ENCODE data around the gene MEIS1.
A peak's percentile ranks its signal among the peaks of the same experiment; 100 is the strongest.

Gene MEIS1

GRCh38 chr2:66435963-66436362 is 1.0 kb downstream of the MEIS1 start:
- no peaks in the 10 kb centered on the region for H3K27me3 ChIP-seq (ENCODE audit: insufficient read depth, low read length)
- H3K4ac ChIP-seq (ENCODE audit: low read depth, low read length) = no peak overlapping the region
- peak overlapping the region; percentile 93 for H3K4me2 ChIP-seq (ENCODE audit: low read length)
- H3K18ac ChIP-seq (ENCODE audit: low read length) = no peak overlapping the region
- peaks cover 51% of the 10 kb centered on the region for H3K79me1 ChIP-seq (ENCODE audit: low read length)
- DNase-seq = no peak
- peaks cover 29% of the 10 kb centered on the region for H3K79me2 ChIP-seq (ENCODE audit: control insufficient read depth, insufficient read depth, low read length, poor library complexity)
- H4K8ac ChIP-seq (ENCODE audit: low read depth, low read length) = no peak overlapping the region
- no peak overlapping the region for H2BK12ac ChIP-seq (ENCODE audit: low read length)
- H2AK5ac ChIP-seq (ENCODE audit: low read length) = no peak overlapping the region
- no peak overlapping the region for H2BK5ac ChIP-seq (ENCODE audit: low read depth, low read length, poor library complexity)
- H3K27ac ChIP-seq (ENCODE audit: low read depth, low read length) = peak overlapping the region; percentile 99
- no peak overlapping the region for H3K4me3 ChIP-seq (ENCODE audit: low read depth, low read length)
- H2AFZ ChIP-seq (ENCODE audit: insufficient read depth, low read length, poor library complexity) = no peak overlapping the region
- H2BK120ac ChIP-seq (ENCODE audit: insufficient read depth, low read length, poor library complexity) = no peak overlapping the region
- H3K23ac ChIP-seq (ENCODE audit: low read length) = no peak overlapping the region
- H3K9ac ChIP-seq (ENCODE audit: low read length) = no peak overlapping the region
- H3K9me3 ChIP-seq (ENCODE audit: insufficient read depth, low read depth, low read length) = no peaks in the 10 kb centered on the region
- peaks cover 6 to 13% of the 10 kb centered on the region in 2 experiments for H3K36me3 ChIP-seq (ENCODE audit: control insufficient read depth in 1 of 2, insufficient read depth in 2 of 2, low read length in 2 of 2)
- H4K91ac ChIP-seq (ENCODE audit: low read depth, low read length) = no peak overlapping the region
- WGBS (ENCODE audit: extremely low coverage, insufficient coverage, insufficient read length) = no CpG with 5 or more reads among the region's 2 CpGs
- H4K12ac ChIP-seq (ENCODE audit: low read depth, low read length) = no peak overlapping the region
- H3K4me1 ChIP-seq (ENCODE audit: control insufficient read depth in 1 of 2, insufficient read depth in 2 of 2, low read length in 2 of 2) = peaks cover 6 to 14% of the 10 kb centered on the region in 2 experiments
- no peak overlapping the region for H3K14ac ChIP-seq (ENCODE audit: low read length)

- Histone ChIP-seq H3K9me3 (ENCODE audit: insufficient read depth, low read depth, low read length) (no peaks in the 10 kb centered on the region), H2AK5ac (ENCODE audit: low read length) (no peak overlapping the region), H3K79me2 (ENCODE audit: control insufficient read depth, insufficient read depth, low read length, poor library complexity) (peaks cover 29% of the 10 kb centered on the region), H3K14ac (ENCODE audit: low read length) (no peak overlapping the region), H3K4me1 (ENCODE audit: control insufficient read depth in 1 of 2, insufficient read depth in 2 of 2, low read length in 2 of 2) (peaks cover 6 to 14% of the 10 kb centered on the region in 2 experiments), H2BK12ac (ENCODE audit: low read length) (no peak overlapping the region), H3K4ac (ENCODE audit: low read depth, low read length) (peak overlapping the region; percentile 56), H2BK5ac (ENCODE audit: low read depth, low read length, poor library complexity) (no peak overlapping the region), H3K27me3 (ENCODE audit: insufficient read depth, low read length) (no peaks in the 10 kb centered on the region), H3K23ac (ENCODE audit: low read length) (no peak overlapping the region), H3K27ac (ENCODE audit: low read depth, low read length) (no peak overlapping the region), H3K4me2 (ENCODE audit: low read length) (peak overlapping the region; percentile 69), H3K18ac (ENCODE audit: low read length) (no peak overlapping the region), H2AFZ (ENCODE audit: insufficient read depth, low read length, poor library complexity) (no peak overlapping the region), H4K8ac (ENCODE audit: low read depth, low read length) (no peak overlapping the region), H2BK120ac (ENCODE audit: insufficient read depth, low read length, poor library complexity) (no peak overlapping the region), H3K36me3 (ENCODE audit: control insufficient read depth in 1 of 2, insufficient read depth in 2 of 2, low read length in 2 of 2) (peaks cover 6 to 13% of the 10 kb centered on the region in 2 experiments), H3K9ac (ENCODE audit: low read length) (peak overlapping the region; percentile 51), H3K79me1 (ENCODE audit: low read length) (peaks cover 51% of the 10 kb centered on the region), H4K12ac (ENCODE audit: low read depth, low read length) (no peak overlapping the region), H3K4me3 (ENCODE audit: low read depth, low read length) (no peak overlapping the region), H4K91ac (ENCODE audit: low read depth, low read length) (no peak overlapping the region)
- DNase-seq = no peak
- no CpG with 5 or more reads among the region's 2 CpGs for WGBS (ENCODE audit: extremely low coverage, insufficient coverage, insufficient read length)
Measured at GRCh38 chr2:66436581-66437001, 1.7 kb downstream of the MEIS1 start.

GRCh38 chr2:66437109-66437690 is 2.3 kb downstream of the MEIS1 start:
- Histone ChIP-seq H3K4ac (ENCODE audit: low read depth, low read length) (peak overlapping the region; percentile 51), H3K9me3 (ENCODE audit: insufficient read depth, low read depth, low read length) (no peaks in the 10 kb centered on the region), H3K27me3 (ENCODE audit: insufficient read depth, low read length) (no peaks in the 10 kb centered on the region), H3K9ac (ENCODE audit: low read length) (peak overlapping the region; percentile 68), H4K12ac (ENCODE audit: low read depth, low read length) (no peak overlapping the region), H2BK12ac (ENCODE audit: low read length) (no peak overlapping the region), H2AFZ (ENCODE audit: insufficient read depth, low read length, poor library complexity) (no peak overlapping the region), H3K4me2 (ENCODE audit: low read length) (peak overlapping the region; percentile 80), H3K79me2 (ENCODE audit: control insufficient read depth, insufficient read depth, low read length, poor library complexity) (peaks cover 29% of the 10 kb centered on the region), H3K4me1 (ENCODE audit: control insufficient read depth in 1 of 2, insufficient read depth in 2 of 2, low read length in 2 of 2) (peaks cover 6 to 11% of the 10 kb centered on the region in 2 experiments), H2BK120ac (ENCODE audit: insufficient read depth, low read length, poor library complexity) (peak overlapping the region; percentile 12), H3K27ac (ENCODE audit: low read depth, low read length) (no peak overlapping the region), H2BK5ac (ENCODE audit: low read depth, low read length, poor library complexity) (peak overlapping the region; percentile 34), H3K23ac (ENCODE audit: low read length) (no peak overlapping the region), H3K79me1 (ENCODE audit: low read length) (peaks cover 47% of the 10 kb centered on the region), H3K14ac (ENCODE audit: low read length) (no peak overlapping the region), H2AK5ac (ENCODE audit: low read length) (no peak overlapping the region), H3K18ac (ENCODE audit: low read length) (no peak overlapping the region), H4K91ac (ENCODE audit: low read depth, low read length) (peak overlapping the region; percentile 11), H4K8ac (ENCODE audit: low read depth, low read length) (no peak overlapping the region), H3K4me3 (ENCODE audit: low read depth, low read length) (peak overlapping the region; percentile 73), H3K36me3 (ENCODE audit: control insufficient read depth in 1 of 2, insufficient read depth in 2 of 2, low read length in 2 of 2) (peaks cover 6 to 13% of the 10 kb centered on the region in 2 experiments)
- DNase-seq = no peak
- WGBS (ENCODE audit: extremely low coverage, insufficient coverage, insufficient read length) = no CpG with 5 or more reads among the region's 14 CpGs

GRCh38 chr2:66437691-66438497 is 3.0 kb downstream of the MEIS1 start:
- no peak overlapping the region for H3K27ac ChIP-seq (ENCODE audit: low read depth, low read length)
- H3K4me3 ChIP-seq (ENCODE audit: low read depth, low read length) = peak overlapping the region; percentile 73
- H3K18ac ChIP-seq (ENCODE audit: low read length) = peak overlapping the region; percentile 44
- H2BK120ac ChIP-seq (ENCODE audit: insufficient read depth, low read length, poor library complexity) = peak overlapping the region; percentile 12
- peaks cover 44% of the 10 kb centered on the region for H3K79me1 ChIP-seq (ENCODE audit: low read length)
- H3K36me3 ChIP-seq (ENCODE audit: control insufficient read depth in 1 of 2, insufficient read depth in 2 of 2, low read length in 2 of 2) = peaks cover 6 to 13% of the 10 kb centered on the region in 2 experiments
- peaks cover 29% of the 10 kb centered on the region for H3K79me2 ChIP-seq (ENCODE audit: control insufficient read depth, insufficient read depth, low read length, poor library complexity)
- peak overlapping the region; percentile 80 for H3K4me2 ChIP-seq (ENCODE audit: low read length)
- no peak for DNase-seq
- H3K4ac ChIP-seq (ENCODE audit: low read depth, low read length) = peak overlapping the region; percentile 51
- H4K8ac ChIP-seq (ENCODE audit: low read depth, low read length) = peak overlapping the region; percentile 10
- H3K9me3 ChIP-seq (ENCODE audit: insufficient read depth, low read depth, low read length) = no peaks in the 10 kb centered on the region
- H3K9ac ChIP-seq (ENCODE audit: low read length) = peak overlapping the region; percentile 68
- peak overlapping the region; percentile 11 for H4K91ac ChIP-seq (ENCODE audit: low read depth, low read length)
- peak overlapping the region; percentile 27 for H3K14ac ChIP-seq (ENCODE audit: low read length)
- no peak overlapping the region for H2AK5ac ChIP-seq (ENCODE audit: low read length)
- H3K4me1 ChIP-seq (ENCODE audit: control insufficient read depth in 1 of 2, insufficient read depth in 2 of 2, low read length in 2 of 2) = peaks cover 5 to 11% of the 10 kb centered on the region in 2 experiments
- H4K12ac ChIP-seq (ENCODE audit: low read depth, low read length) = peak overlapping the region; percentile 19
- H3K27me3 ChIP-seq (ENCODE audit: insufficient read depth, low read length) = no peaks in the 10 kb centered on the region
- H2BK5ac ChIP-seq (ENCODE audit: low read depth, low read length, poor library complexity) = peak overlapping the region; percentile 34
- WGBS (ENCODE audit: extremely low coverage, insufficient coverage, insufficient read length) = no CpG with 5 or more reads among the region's 22 CpGs
- H3K23ac ChIP-seq (ENCODE audit: low read length) = no peak overlapping the region
- H2BK12ac ChIP-seq (ENCODE audit: low read length) = no peak overlapping the region
- no peak overlapping the region for H2AFZ ChIP-seq (ENCODE audit: insufficient read depth, low read length, poor library complexity)
